GM18951 (cell line): ENCODE measurements around the gene TPTE.
"Not testable (repeated sequence)": the region's sequence is repeated elsewhere in the genome, so short reads cannot be mapped to it uniquely, and the experiment has no call there.

ENCODE experiments used
- POLR2A ChIP-seq: IDR thresholded peaks from 4 replicates; pipeline ENCODE4 v1.6.1; 2011; ENCODE audit warnings: mild to moderate bottlenecking; ENCODE audit not compliant: insufficient read length, insufficient read depth; ENCODE audit errors: extremely low read depth
- in situ Hi-C: fragments of 300-500 bp; cut with MboI; formaldehyde crosslinking; loops from one replicate; pipeline ENCODE4 v1.12.0; 2022; ENCODE audit warnings: low sequenced_read_pairs, mixed read lengths, inconsistent platforms; ENCODE audit not compliant: unreplicated experiment

The TPTE gene

GRCh38 chr21:10575311-10575667 is 53.9 kb downstream of the TPTE start:
- in situ Hi-C loops = loop anchor here (25.0 kb wide), 1 partner anchor 238 kb away; no protein-coding TSS in a partner anchor
- no peak for TF ChIP-seq POLR2A

DNA sequence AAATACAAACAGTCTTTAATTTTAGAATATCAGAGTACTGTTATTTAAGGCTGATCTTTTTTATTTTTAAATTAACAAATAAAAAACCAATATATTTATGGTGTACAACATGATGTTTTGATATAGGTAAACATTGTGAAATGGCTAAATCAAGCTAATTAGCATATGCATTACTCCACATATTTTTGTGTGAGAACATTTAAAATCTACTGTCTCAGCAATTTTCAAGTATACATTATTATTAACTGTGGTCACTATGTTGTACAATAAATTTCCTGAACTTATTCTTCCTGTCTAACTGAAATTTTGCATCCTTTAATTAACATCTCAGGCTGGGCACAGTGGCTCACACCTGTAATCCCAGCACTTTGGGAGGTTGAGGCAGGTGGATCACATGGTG is 57.5 kb downstream of the TPTE start:
- in situ Hi-C loops = loop anchor here (25.0 kb wide), 1 partner anchor 242 kb away; no protein-coding TSS in a partner anchor

- in situ Hi-C loops = loop anchor here (25.0 kb wide), 1 partner anchor 252 kb away; no protein-coding TSS in a partner anchor
These were observed 67.7 kb downstream of the TPTE start for GRCh38 chr21:10589115-10589514.

- in situ Hi-C loops = not testable (repeated sequence)
These were observed 85.7 kb downstream of the TPTE start for GRCh38 chr21:10607074-10607473.

DNA sequence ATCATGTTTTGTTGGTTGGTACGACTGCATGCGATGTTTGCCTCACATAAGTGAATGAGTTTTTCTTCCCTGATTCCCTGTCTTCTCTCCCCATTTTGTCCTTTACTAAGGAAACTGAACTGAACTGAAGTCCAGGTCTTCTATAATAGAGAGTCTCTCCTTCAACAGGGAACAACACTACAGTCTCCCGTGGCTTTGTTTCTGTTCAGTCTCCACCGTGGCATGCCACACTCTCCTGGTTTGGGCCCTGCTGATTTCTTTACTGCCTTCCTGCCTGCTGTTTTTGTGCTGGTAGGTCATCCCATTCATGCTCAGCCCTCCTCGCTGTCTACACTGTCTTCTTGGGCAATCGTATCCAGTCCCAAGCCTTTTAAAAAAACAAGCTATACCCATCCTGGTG is 92.9 kb downstream of the TPTE start:
- in situ Hi-C loops = not testable (repeated sequence)

DNA sequence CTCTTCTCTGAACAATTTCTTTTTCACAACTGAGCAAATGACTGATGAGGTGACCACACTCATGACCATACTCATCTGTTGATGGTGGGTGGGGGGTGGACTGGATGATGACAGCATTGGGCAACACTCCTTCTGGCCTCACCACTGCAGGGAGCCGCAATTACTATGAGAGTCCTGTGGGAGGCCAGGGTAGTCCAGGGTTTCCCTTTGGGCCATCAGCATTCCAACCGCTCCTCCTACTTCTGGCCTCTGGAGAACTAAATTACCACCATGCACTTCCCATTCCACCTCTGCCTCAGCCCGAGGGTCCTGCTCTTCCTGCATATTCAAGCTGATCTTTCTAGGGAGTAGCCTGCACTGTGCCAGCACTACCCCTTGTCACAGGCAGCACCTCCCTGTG is 94.7 kb downstream of the TPTE start:
- in situ Hi-C loops = not testable (repeated sequence)

DNA sequence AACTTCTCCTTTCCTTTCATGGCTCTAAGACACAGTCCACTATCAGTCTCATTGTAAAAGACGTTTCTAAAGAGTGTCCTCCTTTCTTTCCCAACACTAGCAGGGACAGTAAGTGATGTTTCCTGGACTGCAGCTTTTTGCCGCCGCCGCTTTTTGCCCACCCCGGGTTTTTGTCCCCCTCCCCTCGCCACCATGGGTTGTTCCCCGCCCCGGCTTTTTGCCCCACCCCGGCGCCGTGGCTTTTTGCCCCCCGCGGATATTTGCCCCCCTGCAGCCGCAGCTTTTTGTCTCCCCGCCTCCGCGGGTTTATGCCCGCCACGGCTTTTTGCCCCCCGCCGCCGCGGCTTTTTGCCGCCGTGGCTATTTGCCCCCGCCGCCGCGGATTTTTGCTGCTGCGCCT is 95.2 kb downstream of the TPTE start:
- in situ Hi-C loops = no loop called here
- TF ChIP-seq POLR2A = no peak

GRCh38 chr21:10617133-10617752 is 95.9 kb downstream of the TPTE start:
- in situ Hi-C loops = not testable (repeated sequence)

DNA sequence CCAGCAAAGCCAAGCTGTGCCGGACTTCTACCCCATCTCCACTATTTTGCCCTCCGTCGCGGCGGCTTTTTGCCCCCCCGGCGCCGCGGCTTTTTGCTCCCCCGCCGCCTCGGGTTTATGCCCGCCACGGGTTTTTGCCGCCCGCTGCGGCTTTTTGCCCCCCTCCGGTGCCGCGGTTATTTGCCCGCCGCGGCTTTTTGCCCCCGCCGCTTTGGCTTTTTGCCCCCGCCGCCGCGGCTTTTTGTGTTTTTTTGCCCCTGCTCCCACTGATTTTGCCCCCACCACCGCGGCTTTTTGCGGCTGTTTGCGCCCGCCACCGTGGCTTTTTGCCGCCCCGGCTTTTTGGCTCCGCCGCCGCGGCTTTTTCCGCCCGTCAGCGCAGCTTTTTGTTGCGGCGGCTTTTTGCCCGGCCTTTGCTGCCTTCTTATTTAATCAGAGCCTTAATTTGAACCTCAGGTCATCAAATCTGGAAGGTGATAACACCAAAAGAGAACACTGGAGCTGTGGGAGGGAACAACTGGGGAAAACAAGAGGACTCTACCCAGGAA is 106.0 kb downstream of the TPTE start:
- TF ChIP-seq POLR2A = no peak
- in situ Hi-C loops = loop anchor here (25.0 kb wide), 1 partner anchor 135 kb away; no protein-coding TSS in a partner anchor

- in situ Hi-C loops = loop anchor here (25.0 kb wide), 1 partner anchor 133 kb away; no protein-coding TSS in a partner anchor
These were observed 107.9 kb downstream of the TPTE start for GRCh38 chr21:10629239-10629638.

GRCh38 chr21:10630829-10631228 is 109.4 kb downstream of the TPTE start:
- in situ Hi-C loops = loop anchor here (25.0 kb wide), 1 partner anchor 131 kb away; no protein-coding TSS in a partner anchor

DNA sequence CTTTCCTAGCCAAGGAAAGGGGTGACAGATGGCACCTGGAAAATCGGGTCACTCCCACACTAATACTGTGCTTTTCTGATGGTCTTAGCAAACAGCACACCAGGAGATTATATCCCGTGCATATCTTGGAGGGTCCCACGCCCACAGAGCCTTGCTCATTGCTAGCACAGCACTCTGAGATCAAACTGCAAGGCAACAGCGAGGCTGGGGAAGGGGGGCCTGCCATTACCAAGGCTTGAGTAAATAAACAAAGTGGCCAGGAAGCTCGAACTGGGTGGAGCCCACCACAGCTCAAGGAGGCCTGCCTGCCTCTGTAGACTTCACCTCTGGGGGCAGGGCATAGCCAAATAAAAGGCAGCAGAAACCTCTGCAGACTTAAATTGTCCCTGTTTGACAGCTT is 109.9 kb downstream of the TPTE start:
- in situ Hi-C loops = loop anchor here (25.0 kb wide), 1 partner anchor 131 kb away; no protein-coding TSS in a partner anchor

- in situ Hi-C loops = loop anchor here (25.0 kb wide), 1 partner anchor 124 kb away; no protein-coding TSS in a partner anchor
These were observed 116.8 kb downstream of the TPTE start for GRCh38 chr21:10638144-10638543.

DNA sequence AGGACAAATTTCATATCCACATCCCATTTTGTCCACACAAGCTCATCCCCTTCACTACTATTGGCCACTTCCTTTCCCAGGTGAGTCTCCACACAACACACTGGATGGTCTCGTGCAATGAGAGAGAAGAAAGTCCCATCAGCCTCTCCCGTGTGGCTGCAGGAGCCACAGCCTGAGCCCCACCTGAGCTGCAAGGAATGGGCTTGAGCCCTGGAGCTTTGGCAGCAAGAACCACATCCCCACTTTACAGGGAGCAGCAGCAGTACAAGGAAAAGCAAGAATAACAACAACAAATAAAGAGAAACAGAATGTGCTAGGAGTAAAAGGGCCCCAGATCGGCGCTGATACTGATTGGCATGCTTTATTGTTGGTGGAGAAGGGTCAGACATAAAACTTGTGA is 117.7 kb downstream of the TPTE start:
- in situ Hi-C loops = loop anchor here (25.0 kb wide), 1 partner anchor 123 kb away; no protein-coding TSS in a partner anchor
- TF ChIP-seq POLR2A = no peak

DNA sequence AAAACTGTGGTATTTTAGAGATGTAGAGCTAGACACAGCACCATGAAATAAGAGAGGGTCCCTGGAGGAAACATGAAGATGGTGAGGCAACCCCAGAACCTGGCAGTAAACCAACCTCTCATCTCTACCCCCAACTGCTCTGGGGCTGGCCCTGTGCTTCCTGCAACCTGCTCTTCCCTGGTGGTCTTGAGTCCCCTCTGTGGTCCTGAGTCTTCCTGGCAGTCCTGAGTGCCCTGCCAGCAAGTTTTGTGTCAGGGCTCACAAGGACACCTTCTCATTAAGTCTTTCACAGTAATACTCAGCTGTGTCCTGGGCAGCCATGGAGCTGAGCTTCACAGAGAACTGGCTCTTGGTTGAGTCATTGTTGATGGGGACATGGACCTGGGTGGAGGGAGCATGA is 118.4 kb downstream of the TPTE start:
- in situ Hi-C loops = loop anchor here (25.0 kb wide), 1 partner anchor 123 kb away; no protein-coding TSS in a partner anchor
